D721Med (cell line): Measurements from ENCODE around the gene VPS51.

Source experiments
- DNase-seq: peaks from one replicate; pipeline ENCODE4 v3.0.0; 2011; ENCODE audit warnings: low spot score; ENCODE audit not compliant: insufficient read length
- FAIRE-seq: peaks from 2 replicates; lab custom pipeline; 2011; peaks lifted over from hg19 to GRCh38; lab: Jason Lieb, UNC
- CTCF ChIP-seq: IDR thresholded peaks from 2 replicates; pipeline ENCODE4 v1.5.1; 2012; ENCODE audit warnings: mild to moderate bottlenecking, control low read depth; ENCODE audit not compliant: insufficient read depth; ENCODE audit errors: missing control alignments

VPS51 gene

GRCh38 chr11:65151331-65151899, 55.4 kb downstream of the VPS51 start:
- TF ChIP-seq CTCF = no peak
- no peak for FAIRE-seq

GRCh38 chr11:65152122-65152521, 56.1 kb downstream of the VPS51 start:
- FAIRE-seq = no peak

More at GRCh38 chr11:65151331-65151899, 55.4 kb downstream of the VPS51 start:
- DNase-seq = no peak

GRCh38 chr11:65156256-65156655, 60.2 kb downstream of the VPS51 start:
- TF ChIP-seq CTCF = no peak
- FAIRE-seq = no peak
- DNase-seq = no peak

More at GRCh38 chr11:65152122-65152521, 56.1 kb downstream of the VPS51 start:
- TF ChIP-seq CTCF = no peak
- DNase-seq = no peak

GRCh38 chr11:65156926-65157325, 60.9 kb downstream of the VPS51 start:
- DNase-seq = no peak
- TF ChIP-seq CTCF = no peak
- FAIRE-seq = no peak

- TF ChIP-seq CTCF = no peak
- FAIRE-seq (no peak), DNase-seq (no peak)
Measured at GRCh38 chr11:65157336-65157735, 61.3 kb downstream of the VPS51 start.

GRCh38 chr11:65159012-65159411, 63.0 kb downstream of the VPS51 start:
- no peak for TF ChIP-seq CTCF
- no peak for FAIRE-seq

GRCh38 chr11:65160643-65161042, 64.6 kb downstream of the VPS51 start:
- no peak for TF ChIP-seq CTCF
- DNase-seq = no peak
- no peak for FAIRE-seq

More at GRCh38 chr11:65159012-65159411, 63.0 kb downstream of the VPS51 start:
- no peak for DNase-seq
